ENCODE measurements around the gene AMN.

The AMN gene

GRCh38 chr14:102937331-102938175, 15.1 kb downstream of the AMN start:
- TF ChIP-seq SIN3A (IDR thresholded peaks at IDR 0.05; ENCODE audit: borderline replicate concordance, insufficient read depth, low read length) (no peak), POLR2AphosphoS5 (IDR thresholded peaks at IDR 0.05; ENCODE audit: low read depth, low read length) (no peak), FOXP2 (optimal IDR thresholded peaks at IDR 0.05; ENCODE audit: borderline replicate concordance, extremely low read depth, extremely low read length, insufficient read depth) (no peak)

- TF ChIP-seq POLR2AphosphoS5 (IDR thresholded peaks at IDR 0.05; ENCODE audit: low read depth, low read length) (no peak), REST (IDR thresholded peaks at IDR 0.05; ENCODE audit: insufficient read depth in 1 of 2, low read depth in 2 of 2, low read length in 2 of 2) (no peak), FOXP2 (optimal IDR thresholded peaks at IDR 0.05; ENCODE audit: borderline replicate concordance, extremely low read depth, extremely low read length, insufficient read depth) (no peak), SIN3A (IDR thresholded peaks at IDR 0.05; ENCODE audit: borderline replicate concordance, insufficient read depth, low read length) (no peak), TAF1 (IDR thresholded peaks at IDR 0.05; ENCODE audit: borderline replicate concordance, insufficient read depth, low read length) (no peak)
Measured at GRCh38 chr14:102938191-102938590, 15.7 kb downstream of the AMN start.

DNA sequence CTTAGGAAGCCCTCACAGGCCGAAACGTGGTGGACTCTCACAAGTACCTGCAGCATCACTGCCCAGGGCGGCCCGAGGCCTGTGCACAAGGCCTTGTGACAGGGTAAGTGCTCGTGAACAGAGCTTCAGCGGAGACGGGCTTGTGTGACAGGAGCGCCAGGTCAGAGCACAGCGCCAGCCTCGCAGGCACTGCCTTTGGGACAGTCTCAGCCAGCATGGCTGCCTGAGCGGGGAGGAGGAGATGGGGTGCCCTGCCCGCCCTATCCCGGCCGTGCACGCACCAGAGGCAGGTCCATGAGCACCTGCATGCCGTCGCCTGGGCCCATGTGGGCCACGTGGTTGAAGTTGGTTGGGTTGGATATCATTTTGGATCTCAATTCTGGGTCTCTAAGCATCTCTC, 16.9 kb downstream of the AMN start:
- no peak for TF ChIP-seq POLR2AphosphoS5 (IDR thresholded peaks at IDR 0.05; ENCODE audit: low read depth, low read length)
- TF ChIP-seq REST (IDR thresholded peaks at IDR 0.05; ENCODE audit: insufficient read depth in 1 of 2, low read depth in 2 of 2, low read length in 2 of 2), result no peak
- TF ChIP-seq SIN3A (IDR thresholded peaks at IDR 0.05; ENCODE audit: borderline replicate concordance, insufficient read depth, low read length), result no peak
- no peak for TF ChIP-seq FOXP2 (optimal IDR thresholded peaks at IDR 0.05; ENCODE audit: borderline replicate concordance, extremely low read depth, extremely low read length, insufficient read depth)
- TF ChIP-seq TAF1 (IDR thresholded peaks at IDR 0.05; ENCODE audit: borderline replicate concordance, insufficient read depth, low read length), result no peak

DNA sequence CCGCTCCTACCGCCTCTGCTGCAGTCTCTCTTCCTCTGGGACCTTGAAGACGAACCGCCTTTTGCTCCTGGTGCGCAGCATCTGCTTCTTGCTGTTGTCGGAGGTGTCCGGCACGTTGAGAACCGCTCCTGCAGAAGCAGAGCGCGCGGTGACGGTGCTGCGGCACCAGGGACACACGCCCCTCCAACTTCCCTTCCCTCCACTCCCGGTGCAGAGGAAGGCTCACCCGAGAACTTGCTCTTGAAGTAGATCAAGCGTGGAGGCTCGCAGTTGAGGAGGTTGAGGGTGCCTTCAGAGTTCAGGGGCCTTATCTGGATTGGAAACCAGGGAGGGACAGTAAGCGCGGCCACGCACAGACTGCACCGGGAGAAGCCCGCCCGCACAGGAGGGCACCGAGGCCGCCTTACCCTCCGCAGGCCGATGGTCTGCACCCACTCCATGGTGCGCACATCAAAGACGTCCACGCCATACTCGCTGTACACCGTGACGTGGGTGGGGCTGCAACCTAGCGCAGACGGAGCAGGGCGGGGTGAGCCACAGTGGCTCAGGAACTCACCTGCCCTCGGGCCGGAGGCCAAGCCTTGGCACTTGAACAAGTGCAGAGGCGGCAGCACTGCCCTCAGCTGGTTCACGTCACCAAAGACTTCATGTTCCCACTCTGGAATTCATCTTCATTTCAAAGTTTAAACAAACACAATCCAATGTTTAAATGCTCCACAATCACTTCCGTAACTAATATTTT, 17.5 kb downstream of the AMN start:
- TF ChIP-seq POLR2AphosphoS5 (IDR thresholded peaks at IDR 0.05; ENCODE audit: low read depth, low read length) (no peak), REST (IDR thresholded peaks at IDR 0.05; ENCODE audit: insufficient read depth in 1 of 2, low read depth in 2 of 2, low read length in 2 of 2) (no peak), SIN3A (IDR thresholded peaks at IDR 0.05; ENCODE audit: borderline replicate concordance, insufficient read depth, low read length) (no peak), TAF1 (IDR thresholded peaks at IDR 0.05; ENCODE audit: borderline replicate concordance, insufficient read depth, low read length) (no peak), FOXP2 (optimal IDR thresholded peaks at IDR 0.05; ENCODE audit: borderline replicate concordance, extremely low read depth, extremely low read length, insufficient read depth) (no peak)

GRCh38 chr14:102940729-102941362, 18.4 kb downstream of the AMN start:
- TF ChIP-seq POLR2AphosphoS5 (IDR thresholded peaks at IDR 0.05; ENCODE audit: low read depth, low read length) (no peak), FOXP2 (optimal IDR thresholded peaks at IDR 0.05; ENCODE audit: borderline replicate concordance, extremely low read depth, extremely low read length, insufficient read depth) (no peak), SIN3A (IDR thresholded peaks at IDR 0.05; ENCODE audit: borderline replicate concordance, insufficient read depth, low read length) (no peak), REST (IDR thresholded peaks at IDR 0.05; ENCODE audit: insufficient read depth in 1 of 2, low read depth in 2 of 2, low read length in 2 of 2) (no peak), TAF1 (IDR thresholded peaks at IDR 0.05; ENCODE audit: borderline replicate concordance, insufficient read depth, low read length) (no peak)

Measured in PFSK-1 (cell line).